ENCODE results near the gene AFAP1L1. TPM values are rescaled to one million over a fixed set of nuclear protein-coding genes. Genes with fewer than 3 reads are reported as not detected.
A peak's percentile ranks its signal among the peaks of the same experiment; 100 is the strongest.

The AFAP1L1 gene
- total RNA-seq, 8 experiments from 2014 or later, result 0.17 to 5.0 (median 1.2) TPM

DNA sequence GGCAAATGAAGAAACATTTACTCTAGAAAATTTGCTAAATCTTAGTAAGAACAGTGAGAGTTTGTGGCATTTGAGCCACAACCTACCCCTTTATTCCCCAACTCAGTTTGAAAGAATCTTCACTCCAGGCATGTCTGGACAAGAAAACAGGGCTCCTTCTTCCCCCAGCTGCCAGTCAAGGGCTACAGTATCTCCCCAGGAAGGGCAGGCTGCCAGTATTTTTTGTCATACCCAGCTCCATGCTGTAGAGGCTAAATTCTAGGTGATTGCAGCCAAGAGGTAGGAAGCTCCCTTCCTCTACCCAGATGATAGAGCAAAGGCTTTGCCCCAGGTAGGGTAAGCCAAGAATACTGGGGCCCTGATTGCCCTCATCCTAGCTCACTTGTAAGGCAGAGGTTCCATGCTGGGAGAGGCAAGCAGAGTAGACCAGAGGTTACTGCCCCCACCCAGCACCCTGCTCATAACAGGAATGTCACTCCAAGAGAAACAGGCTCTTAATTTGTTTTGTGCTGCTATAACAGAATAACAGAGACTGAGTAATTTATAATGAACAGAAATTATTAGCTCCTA is 53.6 kb downstream of the AFAP1L1 start:
- peaks cover 10% of the 10 kb centered on the region in 2 donors for H3K4me1 ChIP-seq (replicated peaks in 1 of 2)
- no peak for ATAC-seq (replicated peaks in 6 of 8)
- H3K27ac ChIP-seq, result no peak overlapping the region
- no peak overlapping the region for H3K4me3 ChIP-seq
- in situ Hi-C loops (cut with MboI; ENCODE audit: low pct_unique_long_range_greater_than_20kb in 2 of 9, low sequenced_read_pairs in 9 of 9, unreplicated experiment in 9 of 9), result no loop called here

DNA sequence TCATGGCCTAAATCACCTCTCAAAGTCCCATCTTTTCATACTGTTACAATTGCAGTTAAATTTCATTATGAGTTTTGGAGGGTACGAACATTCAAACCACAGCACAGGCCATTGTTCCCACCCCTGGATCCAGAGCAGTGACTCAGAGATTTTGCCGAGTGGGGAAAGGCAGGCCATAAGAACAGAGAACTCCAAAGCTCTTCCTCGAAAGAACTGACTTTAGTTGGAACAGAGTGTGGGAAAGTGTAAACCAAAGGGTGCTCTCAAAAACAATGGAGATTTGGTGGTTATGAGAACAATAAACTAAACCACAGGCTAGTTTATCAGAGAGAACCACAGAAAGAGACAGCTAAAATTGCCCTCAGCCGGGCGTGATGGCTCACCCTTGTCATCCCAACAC is 54.2 kb downstream of the AFAP1L1 start:
- Histone ChIP-seq H3K4me3 (no peak overlapping the region), H3K4me1 (replicated peaks in 1 of 2) (peaks cover 3 to 4% of the 10 kb centered on the region in 2 donors), H3K27ac (no peak overlapping the region)
- 83 to 100% (median 90%) methylated on average over 1 to 5 of the region's 5 CpGs; no CpG with 5 or more reads in 1 of the 10 experiments for WGBS, 10 experiments
- in situ Hi-C loops (cut with MboI; ENCODE audit: low pct_unique_long_range_greater_than_20kb in 2 of 9, low sequenced_read_pairs in 9 of 9, unreplicated experiment in 9 of 9), result no loop called here
- ATAC-seq (replicated peaks in 6 of 8), result no peak

DNA sequence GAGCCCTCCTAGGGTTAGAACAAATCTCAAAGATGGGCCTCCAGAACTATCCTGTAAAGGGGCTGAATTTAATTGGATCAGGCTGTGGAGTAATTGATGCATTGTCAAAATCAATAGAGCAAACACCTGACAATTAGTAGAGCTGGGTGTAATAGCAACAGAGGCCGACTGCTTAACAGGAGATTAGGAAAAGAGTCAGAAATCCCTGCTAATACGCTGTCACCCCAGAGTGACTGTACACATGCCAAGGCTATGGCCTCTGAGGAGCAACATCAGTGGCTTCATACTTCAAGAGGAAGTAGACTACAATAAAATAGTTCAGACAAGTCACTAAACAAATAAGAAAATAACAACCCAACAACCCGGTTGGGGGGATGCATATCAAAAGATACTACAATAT is 55.0 kb downstream of the AFAP1L1 start:
- 65 to 100% (median 88%) methylated on average over 1 to 3 of the region's 3 CpGs for WGBS, 10 experiments
- no peak for ATAC-seq (replicated peaks in 6 of 8)
- in situ Hi-C loops (cut with MboI; ENCODE audit: low pct_unique_long_range_greater_than_20kb in 2 of 9, low sequenced_read_pairs in 9 of 9, unreplicated experiment in 9 of 9), result no loop called here

DNA sequence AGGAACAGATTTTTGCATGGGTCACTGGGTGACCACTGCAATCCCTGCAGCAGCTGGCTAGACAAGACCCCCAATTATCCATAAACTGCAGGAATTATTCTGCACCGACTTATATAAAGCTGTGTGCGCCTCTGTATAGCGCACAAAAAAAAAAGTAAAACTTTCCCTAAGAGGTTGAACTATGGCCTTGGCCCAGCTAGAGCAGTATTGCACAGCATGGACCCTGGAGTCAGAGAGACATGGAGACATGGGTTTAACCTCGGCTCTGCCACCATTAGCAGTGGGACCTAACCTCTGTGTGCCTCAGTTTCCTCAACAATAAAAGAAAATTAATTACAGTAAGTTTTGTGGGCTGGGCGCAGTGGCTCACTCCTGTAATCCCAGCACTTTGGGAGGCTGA is 56.5 kb downstream of the AFAP1L1 start:
- in situ Hi-C loops (cut with MboI; ENCODE audit: low pct_unique_long_range_greater_than_20kb in 2 of 9, low sequenced_read_pairs in 9 of 9, unreplicated experiment in 9 of 9), result no loop called here
- 70 to 100% (median 92%) methylated on average over 1 to 4 of the region's 5 CpGs; no CpG with 5 or more reads in 2 of the 10 experiments for WGBS, 10 experiments
- no peak overlapping the region for H3K4me3 ChIP-seq
- no peak for ATAC-seq (replicated peaks in 6 of 8)
- H3K27ac ChIP-seq, result no peak overlapping the region
- H3K4me1 ChIP-seq (replicated peaks in 1 of 2), result no peaks in the 10 kb centered on the region

More for the DNA sequence above, 55.0 kb downstream of the AFAP1L1 start:
- Histone ChIP-seq H3K4me3 (no peak overlapping the region), H3K27ac (no peak overlapping the region), H3K4me1 (replicated peaks in 1 of 2) (no peaks in the 10 kb centered on the region)

DNA sequence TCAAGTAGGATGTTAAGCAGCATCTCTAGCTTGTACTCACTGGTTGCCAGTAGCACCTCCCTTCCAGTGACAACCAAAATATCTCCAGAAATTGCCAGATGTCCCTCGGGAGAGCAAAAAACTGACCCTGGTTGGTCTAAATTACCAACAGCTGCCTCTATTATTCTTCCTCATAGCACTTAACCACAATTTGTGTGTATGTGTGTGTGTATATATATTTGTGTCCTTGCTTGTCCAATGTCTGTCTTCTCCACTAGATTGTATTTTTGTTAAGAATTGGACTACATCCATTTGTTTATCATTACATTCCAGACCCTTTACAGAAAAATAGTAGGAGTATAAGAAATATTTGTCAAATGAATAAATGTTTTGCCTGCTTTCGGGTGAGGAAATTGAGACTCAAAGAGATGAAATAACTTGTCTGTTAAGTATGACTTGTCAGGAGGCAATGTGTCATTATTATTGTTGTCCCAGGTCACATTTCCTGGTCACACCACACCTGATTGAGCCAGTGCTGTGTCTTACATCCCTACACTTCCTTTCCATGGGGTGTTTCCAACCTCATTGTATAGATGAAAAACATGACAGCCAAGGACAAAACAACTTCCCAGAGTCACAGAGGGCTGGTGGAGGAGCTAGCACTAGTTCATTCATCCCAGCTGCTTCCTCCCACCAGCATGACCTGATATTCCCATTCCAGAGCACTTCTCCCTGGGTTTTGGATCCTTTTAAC is 62.2 kb downstream of the AFAP1L1 start:
- Histone ChIP-seq H3K4me1 (replicated peaks in 1 of 2) (no peaks in the 10 kb centered on the region), H3K27ac (no peak overlapping the region), H3K4me3 (no peak overlapping the region)
- 62 to 100% (median 97%) methylated on average over 1 to 2 of the region's 2 CpGs; no CpG with 5 or more reads in 2 of the 10 experiments for WGBS, 10 experiments
- in situ Hi-C loops (cut with MboI; ENCODE audit: low pct_unique_long_range_greater_than_20kb in 2 of 9, low sequenced_read_pairs in 9 of 9, unreplicated experiment in 9 of 9), result no loop called here
- ATAC-seq (replicated peaks in 6 of 8), result no peak

DNA sequence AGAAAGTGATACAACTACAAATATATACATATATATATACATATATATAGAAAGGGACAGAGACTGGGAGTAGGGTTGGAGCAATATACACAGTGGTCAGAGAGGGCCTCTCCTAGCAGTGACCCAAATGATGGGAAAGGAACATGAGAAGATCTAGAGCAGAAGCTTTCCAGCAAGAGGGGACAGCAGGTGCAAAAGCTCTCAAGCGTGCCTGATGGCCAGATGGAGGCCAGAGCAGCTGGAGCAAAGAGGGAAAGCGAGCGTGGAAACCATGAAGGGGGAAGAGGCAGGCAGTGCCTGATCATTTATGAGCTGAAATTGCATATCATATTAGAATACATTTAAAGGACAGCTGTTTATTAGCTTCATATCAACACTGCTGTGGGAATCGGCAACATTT is 66.1 kb downstream of the AFAP1L1 start:
- H3K27ac ChIP-seq, result no peak overlapping the region
- ATAC-seq (replicated peaks in 6 of 8), result no peak
- WGBS, 10 experiments, result 40 to 81% (median 75%) methylated on average over 1 to 4 of the region's 4 CpGs; no CpG with 5 or more reads in 5 of the 10 experiments
- no peak overlapping the region for H3K4me3 ChIP-seq
- H3K4me1 ChIP-seq (replicated peaks in 1 of 2), result no peaks in the 10 kb centered on the region
- in situ Hi-C loops (cut with MboI; ENCODE audit: low pct_unique_long_range_greater_than_20kb in 2 of 9, low sequenced_read_pairs in 9 of 9, unreplicated experiment in 9 of 9), result no loop called here

DNA sequence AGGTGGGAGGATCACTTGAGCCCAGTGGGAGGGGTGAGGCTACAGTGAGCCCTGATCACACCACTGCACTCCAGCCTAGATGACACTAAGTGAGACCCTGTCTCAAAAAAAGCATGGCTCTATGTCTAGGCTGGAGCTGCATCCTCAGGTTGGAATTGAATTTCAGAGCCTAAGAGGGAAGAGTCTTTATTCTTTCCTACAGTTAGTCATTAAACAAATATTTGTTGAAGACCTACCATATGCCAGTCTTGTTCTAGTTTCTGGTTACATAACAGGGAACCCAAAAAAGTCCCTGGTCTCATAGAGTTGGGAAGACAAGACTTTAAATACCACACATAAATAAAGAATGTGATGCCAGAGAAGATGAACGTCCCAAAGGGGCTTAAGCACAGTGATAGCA is 66.7 kb downstream of the AFAP1L1 start:
- in situ Hi-C loops (cut with MboI; ENCODE audit: low pct_unique_long_range_greater_than_20kb in 2 of 9, low sequenced_read_pairs in 9 of 9, unreplicated experiment in 9 of 9), result no loop called here
- 0 to 80% (median 55%) methylated on average over 1 of the region's 1 CpG; no CpG with 5 or more reads in 2 of the 10 experiments for WGBS, 10 experiments
- no peak overlapping the region for H3K27ac ChIP-seq
- no peak for ATAC-seq (replicated peaks in 6 of 8)
- H3K4me3 ChIP-seq, result no peak overlapping the region
- H3K4me1 ChIP-seq (replicated peaks in 1 of 2), result no peaks in the 10 kb centered on the region

DNA sequence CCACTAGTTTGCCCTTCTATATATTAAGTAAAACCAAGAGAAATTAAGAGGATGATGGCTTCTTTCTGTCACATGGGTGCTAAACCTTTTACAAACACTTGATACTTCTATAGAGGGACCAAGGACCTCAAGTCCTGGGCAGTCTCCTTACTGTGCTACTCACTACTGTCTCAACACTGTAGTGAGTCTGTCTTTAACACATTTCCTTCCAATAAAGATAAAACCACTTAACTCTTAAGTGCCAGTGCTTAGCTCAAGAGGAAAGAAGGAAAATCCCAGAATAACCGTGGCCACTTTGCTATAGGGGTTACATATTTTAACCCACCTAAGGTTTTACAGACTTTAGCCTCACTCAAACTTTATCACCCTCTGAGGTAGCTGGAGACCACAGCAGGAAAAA is 69.3 kb downstream of the AFAP1L1 start:
- 14 to 100% (median 76%) methylated on average over 1 of the region's 1 CpG; no CpG with 5 or more reads in 4 of the 10 experiments for WGBS, 10 experiments

DNA sequence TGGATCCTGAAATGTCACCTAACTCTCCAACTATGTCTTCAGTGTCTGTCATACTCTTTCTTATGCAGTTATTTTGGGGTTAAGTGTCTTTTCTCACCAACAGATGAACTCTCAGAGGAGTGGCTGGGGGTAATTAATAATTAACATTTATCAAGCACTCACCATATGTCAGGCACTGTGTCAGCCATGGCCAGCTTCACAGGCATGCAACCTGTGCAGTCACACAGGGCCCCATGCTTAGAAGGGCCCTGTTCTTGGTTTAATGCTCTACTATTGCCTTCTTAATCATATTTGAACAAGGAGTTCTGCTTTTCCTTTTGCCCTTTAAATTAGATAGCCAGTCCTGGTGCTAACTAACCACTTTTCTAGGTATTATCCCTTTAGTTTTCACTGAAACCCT is 70.2 kb downstream of the AFAP1L1 start:
- H3K27ac ChIP-seq, result no peak overlapping the region
- in situ Hi-C loops (cut with MboI; ENCODE audit: low pct_unique_long_range_greater_than_20kb in 2 of 9, low sequenced_read_pairs in 9 of 9, unreplicated experiment in 9 of 9), result no loop called here
- no peak overlapping the region for H3K4me3 ChIP-seq
- peaks cover 7 to 11% of the 10 kb centered on the region in 2 donors for H3K4me1 ChIP-seq (replicated peaks in 1 of 2)
- ATAC-seq (replicated peaks in 6 of 8), result no peak

More for the DNA sequence above, 69.3 kb downstream of the AFAP1L1 start:
- in situ Hi-C loops (cut with MboI; ENCODE audit: low pct_unique_long_range_greater_than_20kb in 2 of 9, low sequenced_read_pairs in 9 of 9, unreplicated experiment in 9 of 9), result no loop called here
- peaks cover 5 to 6% of the 10 kb centered on the region in 2 donors for H3K4me1 ChIP-seq (replicated peaks in 1 of 2)
- H3K4me3 ChIP-seq, result no peak overlapping the region
- no peak overlapping the region for H3K27ac ChIP-seq
- no peak for ATAC-seq (replicated peaks in 6 of 8)

DNA sequence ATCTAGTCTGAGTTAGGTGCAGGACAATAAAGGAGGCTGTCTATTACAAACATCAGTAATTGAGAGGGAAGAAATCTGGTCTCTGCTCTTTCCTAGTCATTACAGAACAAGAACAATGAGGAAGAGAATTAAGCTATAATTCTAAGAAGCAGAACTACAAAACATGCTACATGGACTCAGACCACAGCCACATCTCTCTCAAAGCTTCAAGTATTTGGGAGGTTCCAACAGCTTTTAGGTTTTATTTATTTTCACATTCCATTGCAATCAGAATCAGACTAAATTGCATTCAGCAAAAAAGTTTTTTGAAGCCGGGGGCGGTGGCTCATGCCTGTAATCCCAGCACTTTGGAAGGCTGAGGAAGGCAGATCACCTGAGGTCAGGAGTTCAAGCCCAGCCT is 72.5 kb downstream of the AFAP1L1 start:
- H3K4me3 ChIP-seq, result peak overlapping the region; percentile 61 to 89 (median 85)
- no peak for ATAC-seq (replicated peaks in 6 of 8)
- WGBS, 10 experiments, result 64 to 100% (median 100%) methylated on average over 1 to 2 of the region's 2 CpGs; no CpG with 5 or more reads in 4 of the 10 experiments
- peak overlapping the region; percentile 75 to 87 for H3K27ac ChIP-seq
- in situ Hi-C loops (cut with MboI; ENCODE audit: low pct_unique_long_range_greater_than_20kb in 2 of 9, low sequenced_read_pairs in 9 of 9, unreplicated experiment in 9 of 9), result no loop called here
- peaks cover 12 to 13% of the 10 kb centered on the region in 2 donors for H3K4me1 ChIP-seq (replicated peaks in 1 of 2)

DNA sequence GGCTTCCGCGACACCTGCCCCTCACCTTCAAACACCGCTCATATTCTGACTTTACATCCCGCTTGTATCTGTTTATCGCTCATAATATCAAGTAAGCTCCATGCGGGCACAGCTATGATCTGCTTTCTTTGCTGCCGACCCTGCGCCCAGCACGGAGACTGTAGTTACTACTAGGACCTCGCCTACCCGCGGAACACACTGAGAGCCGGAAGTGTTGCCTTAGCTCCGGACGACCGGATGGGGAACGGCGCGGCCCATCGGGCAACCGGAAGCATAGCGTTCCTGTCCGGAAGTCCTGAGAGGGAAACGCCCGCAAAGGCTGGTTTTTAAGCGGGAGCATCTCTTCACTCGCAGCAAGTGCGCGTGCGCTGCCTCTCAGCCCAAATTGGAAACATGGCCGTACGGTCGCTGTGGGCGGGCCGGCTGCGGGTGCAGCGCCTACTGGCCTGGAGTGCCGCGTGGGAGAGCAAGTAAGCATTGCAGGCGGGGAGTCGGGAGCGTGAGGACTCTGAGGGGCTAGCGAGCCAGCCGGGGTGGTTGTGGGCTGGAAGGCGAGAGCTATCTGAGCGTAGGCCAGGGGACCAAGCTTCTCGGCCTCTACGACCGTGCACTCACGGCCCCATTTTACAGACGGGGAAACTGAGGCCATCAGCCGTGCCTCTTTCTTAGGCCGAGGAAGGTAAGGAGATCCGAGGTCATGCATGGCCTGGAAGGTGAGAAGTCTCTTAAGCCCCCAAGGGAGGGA is 73.7 kb downstream of the AFAP1L1 start, which contains the start of gene GRPEL2:
TSS of gene GRPEL2 (plus strand) at position 353 of the 745 bp plus-strand sequence. CDS start at position 394, 41 bp downstream.
- H3K27ac ChIP-seq, result peak within 1 kb of the TSS; percentile 75 to 87
- in situ Hi-C loops (cut with MboI; ENCODE audit: low pct_unique_long_range_greater_than_20kb in 2 of 9, low sequenced_read_pairs in 9 of 9, unreplicated experiment in 9 of 9), result no loop called here
- ATAC-seq (replicated peaks in 6 of 8), result peak; percentile 98 to 99 (median 99)
- 0 to 4% (median 0%) methylated on average over 2 to 15 of the region's 54 CpGs for WGBS, 10 experiments
- H3K4me1 ChIP-seq (replicated peaks in 1 of 2), result peaks cover 12 to 13% of the 10 kb centered on the region in 2 donors
- peak within 1 kb of the TSS; percentile 61 to 89 (median 85) for H3K4me3 ChIP-seq

DNA sequence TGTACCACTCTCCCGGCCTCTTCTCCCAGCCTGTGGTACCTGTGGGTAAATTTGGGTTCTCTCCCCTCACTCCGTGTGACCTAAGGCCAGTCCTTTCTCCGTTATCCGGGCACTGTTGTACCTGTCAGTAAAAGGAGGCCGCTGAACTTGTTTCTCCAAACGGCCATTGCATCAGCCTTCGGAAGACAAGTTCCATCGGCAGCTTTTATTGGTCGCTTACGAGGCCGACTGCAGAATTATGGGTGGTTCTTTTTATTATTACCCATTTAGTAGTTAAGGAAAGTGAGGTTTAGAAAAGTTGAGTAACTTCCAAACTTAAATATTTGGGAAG is 74.2 kb downstream of the AFAP1L1 start:
- peak overlapping the region; percentile 56 to 87 for H3K27ac ChIP-seq
- peak overlapping the region; percentile 61 to 89 (median 85) for H3K4me3 ChIP-seq
- WGBS, 10 experiments, result 0 to 3% (median 0%) methylated on average over 1 to 10 of the region's 11 CpGs; no CpG with 5 or more reads in 3 of the 10 experiments
- ATAC-seq (replicated peaks in 6 of 8), result peak in 4 of 8 experiments; percentile 1 to 8 (median 4)
- peaks cover 12 to 13% of the 10 kb centered on the region in 2 donors for H3K4me1 ChIP-seq (replicated peaks in 1 of 2)
- in situ Hi-C loops (cut with MboI; ENCODE audit: low pct_unique_long_range_greater_than_20kb in 2 of 9, low sequenced_read_pairs in 9 of 9, unreplicated experiment in 9 of 9), result no loop called here

DNA sequence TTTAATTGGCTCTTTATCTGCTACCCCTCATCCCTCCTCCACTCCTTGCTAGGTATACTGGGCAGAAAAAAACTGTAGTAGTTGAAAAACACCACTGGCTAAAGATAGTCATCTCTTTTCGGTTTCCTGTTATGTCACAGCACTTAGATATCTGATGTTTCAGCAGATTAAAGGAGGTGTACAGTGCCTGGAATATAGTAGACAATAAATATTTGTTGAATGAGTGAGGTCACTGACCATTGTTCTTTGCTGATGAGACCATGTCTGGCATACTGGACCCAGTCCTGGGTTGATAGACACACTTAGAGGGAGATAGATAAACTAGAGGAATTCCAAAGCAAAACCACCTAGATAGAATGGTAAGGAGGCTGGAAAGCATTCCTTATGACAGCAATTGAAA is 76.9 kb downstream of the AFAP1L1 start:
- whole genome bisulfite sequencing, 10 experiments, result 67 to 100% (median 100%) methylated on average over 1 of the region's 1 CpG
- ATAC-seq (replicated peaks in 6 of 8), result no peak
- in situ Hi-C loops (cut with MboI; ENCODE audit: low pct_unique_long_range_greater_than_20kb in 2 of 9, low sequenced_read_pairs in 9 of 9, unreplicated experiment in 9 of 9), result no loop called here
- Histone ChIP-seq H3K27ac (no peak overlapping the region), H3K4me3 (no peak overlapping the region), H3K4me1 (replicated peaks in 1 of 2) (peaks cover 12 to 13% of the 10 kb centered on the region in 2 donors)
